Activated T-cell treated with anti-CD3 and anti-CD28 coated beads for 24 hours (primary cell): ENCODE measurements around the gene E2F3.

Experiments used
- DNase-seq: peaks from one replicate; pipeline ENCODE4 v3.0.0-alpha.2; 2020; ENCODE audit warnings: low read depth

The E2F3 gene

DNA sequence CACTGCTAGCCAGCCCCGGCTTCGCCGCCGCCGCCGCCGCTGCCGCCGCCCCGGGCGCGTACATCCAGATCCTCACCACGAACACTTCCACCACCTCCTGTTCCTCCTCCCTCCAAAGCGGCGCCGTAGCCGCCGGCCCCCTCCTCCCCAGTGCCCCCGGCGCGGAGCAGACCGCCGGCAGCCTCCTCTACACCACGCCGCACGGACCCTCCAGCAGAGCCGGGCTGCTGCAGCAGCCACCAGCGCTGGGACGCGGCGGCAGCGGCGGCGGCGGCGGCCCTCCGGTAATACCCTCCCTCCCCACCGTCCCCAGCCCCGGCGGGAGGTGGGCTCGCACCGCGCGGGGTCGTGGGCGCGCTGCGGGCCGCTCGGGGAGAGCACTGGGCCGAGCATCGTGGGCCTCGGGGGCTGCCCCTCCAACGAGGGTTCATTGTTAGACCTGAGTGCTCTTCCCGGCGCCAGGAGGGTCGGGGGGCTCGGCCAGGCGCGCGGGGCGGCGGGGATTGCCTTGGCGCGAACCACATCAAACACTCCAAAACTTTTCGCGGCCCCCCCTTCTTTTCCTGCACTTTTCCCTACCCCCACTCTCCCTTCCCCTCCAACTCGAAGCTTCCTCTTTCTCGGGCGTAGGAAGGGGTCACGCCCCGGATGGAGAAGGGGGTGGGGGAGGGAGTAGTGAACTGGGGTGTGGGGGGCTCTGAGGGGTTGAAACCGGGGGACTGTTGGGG is 827 bp downstream of the E2F3 start:
- peak; percentile 38 for DNase-seq

DNA sequence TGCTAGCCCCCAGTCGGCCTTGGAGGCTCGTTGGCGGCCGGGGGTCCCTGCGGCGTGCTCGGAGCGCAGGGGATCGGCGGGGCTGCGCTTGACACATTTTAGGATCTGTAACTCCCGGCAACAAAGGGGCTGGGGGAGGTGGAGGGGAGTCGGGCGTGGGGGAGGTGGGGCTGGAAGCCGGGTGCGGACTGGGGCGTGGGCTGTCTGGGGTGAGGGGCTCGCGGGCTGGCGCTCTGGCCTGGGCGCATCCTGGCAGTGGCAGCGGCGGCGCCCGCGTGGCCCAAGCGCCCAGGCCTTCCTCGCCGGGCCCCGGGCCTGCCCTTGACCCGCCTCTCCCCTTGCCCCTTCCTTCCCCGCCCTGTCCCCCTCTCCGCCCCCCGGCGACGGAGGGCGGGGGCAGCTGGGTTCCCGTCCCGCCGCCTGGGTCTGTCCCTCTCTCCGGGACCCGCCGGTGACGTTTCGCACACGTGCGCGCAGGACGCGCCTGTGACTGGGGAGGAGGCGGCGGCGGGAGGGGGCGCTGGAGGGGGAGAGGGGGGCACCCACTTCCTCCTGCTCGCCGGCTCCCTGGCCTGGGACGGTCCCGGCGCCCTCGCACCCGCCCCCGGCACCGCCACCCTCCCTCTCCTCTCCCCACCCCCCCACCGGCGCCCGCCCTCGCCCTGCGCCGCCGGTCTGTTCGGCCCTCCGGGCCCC is 1.5 kb downstream of the E2F3 start:
- DNase-seq, result peak; percentile 87

DNA sequence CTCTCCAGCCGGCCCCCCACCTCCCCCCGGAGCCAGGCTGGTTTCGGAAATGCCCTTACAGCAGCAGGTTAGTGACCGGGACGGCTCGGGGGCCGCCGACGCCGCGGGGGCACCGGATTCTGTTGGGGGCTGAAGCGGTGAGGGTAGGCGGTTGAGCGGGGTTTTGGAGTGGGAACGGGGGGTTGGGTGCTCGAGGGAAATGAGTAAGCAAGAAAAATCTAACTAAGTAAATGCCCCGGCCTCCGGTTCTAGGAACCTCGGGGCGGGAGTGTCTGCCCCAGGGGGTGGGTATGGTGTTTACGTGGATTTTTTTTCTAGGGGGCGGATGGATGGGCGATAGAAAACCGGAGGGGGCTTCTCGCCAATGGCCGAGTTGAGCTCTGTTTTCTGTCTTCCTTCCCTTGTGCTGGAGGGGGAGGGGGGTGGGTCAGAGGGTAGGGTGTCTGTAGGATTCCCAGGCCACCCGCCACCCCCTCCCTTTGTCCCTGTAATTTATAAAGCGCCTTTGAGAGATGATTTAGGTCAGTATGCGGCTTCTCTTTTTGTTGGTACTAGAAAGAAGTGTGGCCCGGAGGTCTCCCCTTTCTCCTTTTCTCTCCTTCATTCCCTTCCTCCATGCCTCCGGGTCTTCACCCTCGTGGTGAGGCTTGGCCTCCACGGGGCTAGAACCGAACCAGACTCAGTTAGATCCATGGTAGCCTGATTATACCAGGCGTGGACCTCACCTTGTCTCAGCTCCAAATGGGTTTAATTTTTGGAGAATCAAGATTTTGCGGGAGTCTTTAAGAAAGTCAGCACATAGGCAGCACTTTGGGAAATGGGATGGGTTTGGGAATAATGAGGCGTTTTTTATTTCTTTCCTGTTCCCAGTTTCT is 2.3 kb downstream of the E2F3 start:
- DNase-seq, result peak; percentile 70

DNA sequence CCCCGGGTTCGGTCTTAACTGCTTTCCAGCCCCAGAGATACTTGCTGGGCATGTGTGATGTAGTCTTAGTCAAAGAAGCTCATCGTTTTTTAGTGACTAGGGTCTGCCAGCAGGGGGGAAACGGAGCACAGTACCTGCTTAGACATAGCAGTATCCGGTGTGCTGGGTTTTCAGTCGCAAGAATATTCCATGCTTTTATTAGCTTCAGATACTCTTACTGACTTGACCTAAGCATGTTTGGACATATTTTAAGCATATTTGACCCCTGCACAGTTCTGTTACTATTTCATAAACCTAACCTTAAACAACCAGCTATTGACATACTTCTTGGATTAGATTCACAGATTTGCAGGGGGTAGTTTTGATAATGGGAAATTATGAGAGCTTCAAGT is 3.0 kb downstream of the E2F3 start:
- peak; percentile 59 for DNase-seq

GRCh38 chr6:20408851-20409250 is 7.2 kb downstream of the E2F3 start:
- no peak for DNase-seq

GRCh38 chr6:20409427-20409971 is 7.8 kb downstream of the E2F3 start:
- no peak for DNase-seq

GRCh38 chr6:20411544-20411943 is 9.9 kb downstream of the E2F3 start:
- DNase-seq, result no peak

DNA sequence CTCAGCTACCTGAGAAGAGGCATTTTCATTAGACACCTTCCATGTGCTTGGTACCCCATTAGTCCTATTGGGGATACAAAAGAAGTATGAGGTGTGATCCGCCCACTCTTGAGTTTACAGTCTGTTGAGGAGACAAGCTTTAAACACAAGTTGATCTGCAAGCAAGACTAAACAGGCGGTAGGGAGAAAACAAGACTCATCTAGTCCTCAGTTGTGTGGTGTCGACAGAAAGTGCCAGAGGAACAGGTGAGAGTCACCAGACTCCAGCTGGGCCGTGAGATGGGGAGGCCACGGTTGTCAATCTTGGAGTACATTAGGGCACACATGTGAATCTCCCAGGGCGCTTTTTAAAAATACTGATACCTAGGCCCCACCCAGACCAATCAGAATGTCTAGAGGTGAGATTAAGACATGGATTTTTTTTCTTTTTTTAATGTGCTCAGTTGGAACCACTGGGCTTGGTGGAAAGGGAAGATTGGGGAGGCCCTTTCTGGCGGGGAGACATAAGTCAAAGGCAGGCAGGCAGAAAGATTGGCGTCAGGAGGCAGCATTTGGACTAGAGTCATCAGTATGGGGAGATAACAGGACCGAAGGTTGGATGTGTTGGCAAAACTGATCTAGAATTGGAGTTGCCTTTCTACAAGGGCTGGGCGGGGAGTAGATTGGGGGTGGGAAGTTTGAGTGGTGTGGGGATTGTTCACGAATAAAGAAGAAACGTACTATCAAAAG is 10.4 kb downstream of the E2F3 start:
- no peak for DNase-seq

DNA sequence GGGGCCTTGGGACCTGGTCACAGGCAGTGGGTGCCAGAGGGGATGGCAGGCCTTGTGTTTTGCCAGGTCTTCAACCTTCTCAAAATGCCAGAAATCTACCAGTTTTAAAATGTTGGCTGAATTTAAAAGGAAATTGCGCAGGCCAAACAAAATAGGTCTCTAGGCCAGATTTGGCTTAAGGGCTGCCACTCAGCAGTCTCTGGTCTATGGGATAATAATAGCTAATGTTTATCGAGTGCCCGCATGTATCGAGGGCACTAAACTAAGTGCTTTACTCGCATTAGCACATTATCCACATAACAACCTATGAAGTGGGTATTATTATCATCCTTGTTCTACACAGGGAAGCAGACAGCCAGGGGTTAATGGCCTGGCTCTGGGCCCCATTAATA is 11.0 kb downstream of the E2F3 start:
- no peak for DNase-seq

GRCh38 chr6:20413826-20414225 is 12.1 kb downstream of the E2F3 start:
- no peak for DNase-seq

- DNase-seq, result no peak
Measured at GRCh38 chr6:20414711-20415110, 13.0 kb downstream of the E2F3 start.

- no peak for DNase-seq
Measured at GRCh38 chr6:20415304-20415703, 13.6 kb downstream of the E2F3 start.

GRCh38 chr6:20415712-20416454 is 14.2 kb downstream of the E2F3 start:
- no peak for DNase-seq

DNA sequence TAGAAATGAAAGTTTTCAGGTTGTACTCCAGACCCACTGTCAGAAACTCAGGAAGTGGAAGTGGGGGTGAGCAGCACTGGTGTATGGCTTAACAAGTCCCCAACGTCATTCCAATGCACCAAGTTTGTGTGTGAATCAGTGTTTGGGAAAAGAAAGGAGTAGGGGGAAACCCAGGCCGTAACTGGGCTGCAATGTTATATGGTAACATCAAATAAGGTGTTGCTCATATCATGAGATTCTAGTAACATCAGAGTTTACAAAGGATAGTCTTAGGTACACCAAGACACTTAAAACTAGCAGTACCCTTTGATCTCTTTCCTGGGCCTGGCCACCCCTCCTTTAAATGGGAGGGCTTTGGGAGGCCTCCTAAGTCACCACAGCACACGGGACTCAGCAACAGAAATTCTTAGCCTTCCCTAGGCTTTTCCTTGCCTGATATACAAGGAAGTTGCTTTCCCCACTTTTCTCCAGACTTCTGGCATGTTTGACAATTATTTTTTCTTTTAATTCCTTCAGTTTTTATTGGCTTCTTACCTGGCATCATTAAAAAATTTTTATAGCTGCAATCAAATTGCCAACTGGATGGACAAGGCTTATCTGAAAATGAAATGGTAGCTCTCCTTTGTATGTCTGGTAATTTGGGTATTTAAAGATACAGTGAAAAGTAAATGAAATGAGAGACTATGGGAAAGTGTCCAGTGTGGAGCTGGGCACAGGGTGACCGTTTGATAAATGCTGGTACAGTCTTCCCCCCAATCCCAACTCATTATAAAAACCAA is 15.1 kb downstream of the E2F3 start:
- no peak for DNase-seq

DNA sequence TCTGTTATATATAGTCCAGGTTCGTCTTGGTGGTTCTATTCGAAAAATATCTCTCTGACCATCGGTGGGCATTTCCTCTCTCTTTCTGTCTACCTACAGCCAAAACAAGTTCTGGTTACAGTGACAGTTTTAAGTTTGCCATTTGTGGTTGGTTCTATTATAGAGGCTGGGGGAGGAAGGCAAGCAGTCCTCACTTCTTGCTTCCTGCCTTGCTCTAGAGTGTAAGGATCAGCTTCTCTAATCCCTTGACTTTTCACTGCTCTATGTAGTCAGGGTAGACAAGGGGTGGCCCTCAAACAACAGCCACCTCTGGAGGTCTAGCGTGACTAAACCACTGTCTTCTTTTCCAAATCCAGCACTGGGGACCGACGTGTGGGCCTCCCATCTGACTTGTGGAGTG is 16.1 kb downstream of the E2F3 start:
- DNase-seq, result no peak

- DNase-seq, result no peak
Measured at GRCh38 chr6:20426177-20427082, 24.8 kb downstream of the E2F3 start.

DNA sequence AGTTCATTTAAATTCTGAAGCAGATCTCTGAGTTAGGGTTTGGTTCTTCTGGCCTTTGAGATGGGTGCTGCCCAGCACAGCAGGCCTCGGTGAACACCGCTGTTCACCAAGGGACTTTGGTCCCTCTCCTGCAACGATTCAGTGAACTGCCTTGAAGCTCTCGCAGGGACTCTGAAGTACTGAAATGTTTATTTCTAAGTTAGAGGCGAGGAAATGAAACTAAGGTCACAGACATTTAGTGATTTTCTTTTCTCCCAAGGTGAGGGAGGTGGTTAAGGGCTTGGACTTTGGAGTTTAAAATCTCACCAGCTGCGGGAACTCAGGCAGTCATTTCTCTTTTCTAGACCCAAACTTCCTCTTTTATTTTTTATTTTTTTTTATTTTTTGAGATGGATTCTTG is 26.2 kb downstream of the E2F3 start:
- DNase-seq, result no peak

DNA sequence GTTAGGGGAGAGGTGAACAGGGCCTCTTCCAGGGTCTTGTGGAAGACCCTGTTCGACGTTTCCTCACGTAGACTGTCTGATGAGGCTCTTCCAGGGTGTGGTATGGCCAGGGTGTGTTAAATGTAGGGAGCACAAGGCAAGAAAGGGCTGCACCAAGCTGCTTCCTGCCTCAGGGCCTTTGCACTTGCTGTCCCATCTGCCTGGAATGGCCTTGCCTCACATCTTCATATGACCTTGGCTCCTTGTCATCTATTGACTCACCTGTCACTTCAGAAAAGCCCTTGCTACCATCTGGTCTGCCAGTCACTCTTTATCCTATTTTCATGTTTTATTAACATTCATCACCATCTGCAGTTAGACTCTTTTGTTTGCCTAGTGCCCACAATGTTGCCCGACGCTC is 31.0 kb downstream of the E2F3 start:
- no peak for DNase-seq

GRCh38 chr6:20433321-20433720 is 31.6 kb downstream of the E2F3 start:
- DNase-seq, result no peak
